ENCODE results near the gene SDK1.

DNA sequence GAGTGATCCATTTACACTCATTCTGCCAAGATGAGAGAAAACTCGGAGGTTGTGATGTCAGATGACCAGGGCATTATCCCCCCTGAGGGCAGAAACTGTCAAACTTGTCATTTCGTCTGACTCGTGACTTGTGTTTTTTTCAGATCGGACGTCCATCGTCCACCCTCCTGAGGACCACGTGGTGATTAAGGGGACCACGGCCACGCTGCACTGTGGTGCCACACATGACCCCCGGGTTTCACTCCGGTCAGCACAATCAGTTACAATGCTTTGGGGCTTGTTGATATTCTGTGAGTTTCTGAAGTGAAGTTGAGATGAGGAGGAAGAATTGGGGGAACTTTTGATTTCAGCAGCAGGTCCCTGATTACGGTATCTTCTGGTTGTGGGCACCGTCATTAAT is 670.3 kb downstream of the SDK1 start:
- no peak for TF ChIP-seq EZH2phosphoT487 (IDR thresholded peaks at IDR 0.05; ENCODE audit: borderline replicate concordance, low read depth, low read length)
- TF ChIP-seq, protein P1, sequence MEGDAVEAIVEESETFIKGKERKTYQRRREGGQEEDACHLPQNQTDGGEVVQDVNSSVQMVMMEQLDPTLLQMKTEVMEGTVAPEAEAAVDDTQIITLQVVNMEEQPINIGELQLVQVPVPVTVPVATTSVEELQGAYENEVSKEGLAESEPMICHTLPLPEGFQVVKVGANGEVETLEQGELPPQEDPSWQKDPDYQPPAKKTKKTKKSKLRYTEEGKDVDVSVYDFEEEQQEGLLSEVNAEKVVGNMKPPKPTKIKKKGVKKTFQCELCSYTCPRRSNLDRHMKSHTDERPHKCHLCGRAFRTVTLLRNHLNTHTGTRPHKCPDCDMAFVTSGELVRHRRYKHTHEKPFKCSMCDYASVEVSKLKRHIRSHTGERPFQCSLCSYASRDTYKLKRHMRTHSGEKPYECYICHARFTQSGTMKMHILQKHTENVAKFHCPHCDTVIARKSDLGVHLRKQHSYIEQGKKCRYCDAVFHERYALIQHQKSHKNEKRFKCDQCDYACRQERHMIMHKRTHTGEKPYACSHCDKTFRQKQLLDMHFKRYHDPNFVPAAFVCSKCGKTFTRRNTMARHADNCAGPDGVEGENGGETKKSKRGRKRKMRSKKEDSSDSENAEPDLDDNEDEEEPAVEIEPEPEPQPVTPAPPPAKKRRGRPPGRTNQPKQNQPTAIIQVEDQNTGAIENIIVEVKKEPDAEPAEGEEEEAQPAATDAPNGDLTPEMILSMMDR (conservative IDR thresholded peaks at IDR 0.05; ENCODE audit: low read length): no peak

All from OCI-LY7 (cell line).